ENCODE results near the gene BAG1. TPM values are rescaled to one million over a fixed set of nuclear protein-coding genes. Genes with fewer than 3 reads are reported as not detected.

Gene BAG1
- total and polyA plus RNA-seq, 7 donors = 125 to 371 (median 253) TPM

GRCh38 chr9:33263131-33264002 is 1.1 kb downstream of the BAG1 start:
- peak; percentile 6 to 34 (median 24) for ATAC-seq
- no peak for TF ChIP-seq CTCF (IDR thresholded peaks at IDR 0.05)
- intact Hi-C loops (cut with DNase I) = no loop called here
- H3K27ac ChIP-seq = peak overlapping the region; percentile 98
- H3K4me3 ChIP-seq = peak overlapping the region; percentile 94
- 4 to 5% (median 5%) methylated on average over 25 of the region's 25 CpGs for WGBS, 3 donors
- H3K9me3 ChIP-seq = no peaks in the 10 kb centered on the region
- DNase-seq = peak; percentile 29 to 62
- H3K27me3 ChIP-seq (ENCODE audit: insufficient read depth in 3 of 3, low read length in 2 of 3) = no peaks in the 10 kb centered on the region
- H3K36me3 ChIP-seq (ENCODE audit: insufficient read depth in 1 of 2, low read depth in 1 of 2) = peaks cover 9 to 70% of the 10 kb centered on the region in 2 donors
- peaks cover 26% of the 10 kb centered on the region for H3K4me1 ChIP-seq

GRCh38 chr9:33260372-33260771 is 4.1 kb downstream of the BAG1 start:
- Histone ChIP-seq H3K27ac (peak overlapping the region; percentile 83), H3K4me3 (no peak overlapping the region), H3K36me3 (ENCODE audit: insufficient read depth in 1 of 2, low read depth in 1 of 2) (peaks cover 21 to 74% of the 10 kb centered on the region in 2 donors), H3K4me1 (peaks cover 34% of the 10 kb centered on the region), H3K9me3 (no peaks in the 10 kb centered on the region), H3K27me3 (ENCODE audit: insufficient read depth in 3 of 3, low read length in 2 of 3) (no peaks in the 10 kb centered on the region)
- WGBS, 3 donors = 83 to 100% (median 88%) methylated on average over 1 of the region's 1 CpG
- DNase-seq (no peak), ATAC-seq (no peak)
- TF ChIP-seq CTCF (IDR thresholded peaks at IDR 0.05) = no peak
- intact Hi-C loops (cut with DNase I) = no loop called here

GRCh38 chr9:33257276-33257675 is 7.2 kb downstream of the BAG1 start:
- DNase-seq (no peak), ATAC-seq (peak; percentile 67 to 90 (median 88))
- Histone ChIP-seq H3K9me3 (no peaks in the 10 kb centered on the region), H3K36me3 (ENCODE audit: insufficient read depth in 1 of 2, low read depth in 1 of 2) (peaks cover 38 to 100% of the 10 kb centered on the region in 2 donors), H3K4me3 (no peak overlapping the region), H3K27me3 (ENCODE audit: insufficient read depth in 3 of 3, low read length in 2 of 3) (no peaks in the 10 kb centered on the region), H3K27ac (peak overlapping the region; percentile 83), H3K4me1 (peaks cover 24% of the 10 kb centered on the region)
- 50 to 54% (median 52%) methylated on average over 4 of the region's 4 CpGs for WGBS, 3 donors
- TF ChIP-seq CTCF (IDR thresholded peaks at IDR 0.05) = no peak
- intact Hi-C loops (cut with DNase I) = no loop called here

GRCh38 chr9:33256236-33256635 is 8.3 kb downstream of the BAG1 start:
- H3K4me3 ChIP-seq = no peak overlapping the region
- WGBS, 3 donors = 80 to 87% (median 87%) methylated on average over 2 of the region's 2 CpGs
- TF ChIP-seq CTCF (IDR thresholded peaks at IDR 0.05) = no peak
- intact Hi-C loops (cut with DNase I) = no loop called here
- H3K36me3 ChIP-seq (ENCODE audit: insufficient read depth in 1 of 2, low read depth in 1 of 2) = peaks cover 37 to 97% of the 10 kb centered on the region in 2 donors
- no peak for DNase-seq
- H3K9me3 ChIP-seq = no peaks in the 10 kb centered on the region
- peaks cover 24% of the 10 kb centered on the region for H3K4me1 ChIP-seq
- peak overlapping the region; percentile 83 for H3K27ac ChIP-seq
- ATAC-seq = no peak
- H3K27me3 ChIP-seq (ENCODE audit: insufficient read depth in 3 of 3, low read length in 2 of 3) = no peaks in the 10 kb centered on the region

All from psoas muscle (tissue), 8 donors.